B cell (primary cell): ENCODE measurements around the gene MROH8. TPM values are rescaled to one million over a fixed set of nuclear protein-coding genes. Genes with fewer than 3 reads are reported as not detected.

Experiments used
- ATAC-seq: fragments of 200-7000 bp; cut with Tn5 transposase; one replicate; pipeline ENCODE4 v1.10.0; 2021; ENCODE audit warnings: low read depth, mild to moderate bottlenecking, moderate number of reproducible peaks, moderate library complexity
- CTCF ChIA-PET: fragments of 350-600 bp; sonication (Branson Sonifier 250); formaldehyde crosslinking; loops from one replicate; lab custom pipeline; 2021; ENCODE audit warnings: antibody characterized with exemption, inconsistent platforms; lab: Charles Lee
- POLR2A ChIA-PET: fragments of 350-600 bp; sonication (Branson Sonifier 250); formaldehyde crosslinking; loops from one replicate; lab custom pipeline; 2021; ENCODE audit warnings: antibody characterized with exemption; lab: Charles Lee
- DNase-seq: peaks from one replicate; pipeline ENCODE4 v3.0.0; 2013
- H2AFZ ChIP-seq: 2 replicates; pipeline ENCODE4 v1.6.1; 2012; ENCODE audit warnings: mild to moderate bottlenecking, low read depth, low read length; ENCODE audit not compliant: insufficient read depth, poor library complexity, severe bottlenecking
- H3K27ac ChIP-seq, 2 donors: 1 replicate in 1 of 2; 2 replicates in 1 of 2; pipeline ENCODE4 v1.5.1; 2012 to 2013; ENCODE audit warnings: low read length in 2 of 2, mild to moderate bottlenecking in 2 of 2, moderate library complexity in 1 of 2
- H3K27me3 ChIP-seq, 4 experiments: fragments of 200-600 bp in 1 of 4; sonication (generic) in 1 of 4; replicated peaks in 1 of 4; 1 replicate in 2 of 4; 2 replicates in 2 of 4; pipeline versions ENCODE4 v1.6.1 to v1.7.0; 2013 to 2016; ENCODE audit warnings: low read length in 3 of 4, mild to moderate bottlenecking in 2 of 4, mixed read lengths in 1 of 4, moderate library complexity in 1 of 4; ENCODE audit not compliant: insufficient read depth in 4 of 4, control insufficient read depth in 3 of 4; ENCODE audit errors: control extremely low read depth in 1 of 4
- H3K36me3 ChIP-seq, 2 experiments: replicated peaks in 1 of 2; 1 replicate in 1 of 2; 2 replicates in 1 of 2; pipeline versions ENCODE4 v1.6.1 to v1.7.1; 2013; ENCODE audit warnings: low read length in 1 of 2; ENCODE audit not compliant: insufficient read depth in 2 of 2, control insufficient read depth in 1 of 2; ENCODE audit errors: control extremely low read depth in 1 of 2, extremely low read depth in 1 of 2
- H3K4me1 ChIP-seq, 2 donors: fragments of 200-600 bp in 1 of 2; sonication (generic) in 1 of 2; 1 replicate in 1 of 2; 2 replicates in 1 of 2; pipeline versions ENCODE4 v1.5.1 to v1.6.1; 2013 to 2017; ENCODE audit warnings: low read length in 2 of 2; ENCODE audit not compliant: control insufficient read depth in 2 of 2, insufficient read depth in 2 of 2
- H3K4me2 ChIP-seq: replicated peaks from 2 replicates; pipeline ENCODE3; 2012; ENCODE audit warnings: mild to moderate bottlenecking, low read depth, low read length; ENCODE audit not compliant: poor library complexity, severe bottlenecking
- H3K4me3 ChIP-seq, 5 experiments: fragments of 200-600 bp in 1 of 5; sonication (generic) in 1 of 5; 1 replicate in 3 of 5; 2 replicates in 2 of 5; pipeline versions ENCODE4 v1.5.1 to v1.7.0; 2011 to 2016; ENCODE audit warnings: low read length in 4 of 5, mild to moderate bottlenecking in 4 of 5, low read depth in 2 of 5, control low read depth in 1 of 5, moderate library complexity in 1 of 5; ENCODE audit not compliant: insufficient read depth in 1 of 5; ENCODE audit errors: control extremely low read depth in 1 of 5, extremely low read depth in 1 of 5
- H3K79me2 ChIP-seq: fragments of 200-600 bp; sonication (generic); one replicate; pipeline ENCODE4 v1.6.0; 2016; ENCODE audit warnings: low read length; ENCODE audit not compliant: control insufficient read depth, insufficient read depth
- H3K9ac ChIP-seq: fragments of 200-600 bp; sonication (generic); 2 replicates; pipeline ENCODE4 v1.6.1; 2017; ENCODE audit warnings: mild to moderate bottlenecking, low read length, moderate library complexity
- H3K9me3 ChIP-seq, 3 donors: one replicate each; pipeline versions ENCODE4 v1.6.1 to v1.7.1; 2013; ENCODE audit warnings: low read length in 2 of 3; ENCODE audit not compliant: control insufficient read depth in 2 of 3, insufficient read depth in 1 of 3; ENCODE audit errors: control extremely low read depth in 1 of 3
- H4K20me1 ChIP-seq: 2 replicates; pipeline ENCODE4 v1.6.0; 2012; ENCODE audit warnings: mild to moderate bottlenecking, low read length; ENCODE audit not compliant: insufficient read depth, control insufficient read depth, poor library complexity, severe bottlenecking
- H3K27ac Mint-ChIP-seq: one replicate; pipeline ENCODE4 v1.8.0; 2021; ENCODE audit warnings: mixed read lengths
- H3K27me3 Mint-ChIP-seq: one replicate; pipeline ENCODE4 v1.8.0; 2021; ENCODE audit warnings: mixed read lengths
- H3K4me1 Mint-ChIP-seq: one replicate; pipeline ENCODE4 v1.8.0; 2021; ENCODE audit warnings: mixed read lengths
- H3K4me3 Mint-ChIP-seq: one replicate; pipeline ENCODE4 v1.8.0; 2021; ENCODE audit warnings: mixed read lengths
- H3K9me3 Mint-ChIP-seq: one replicate; pipeline ENCODE4 v1.8.0; 2022; ENCODE audit warnings: mixed read lengths; ENCODE audit not compliant: insufficient read depth
- CTCF ChIP-seq: fragments of 200-600 bp; IDR thresholded peaks from one replicate; pipeline ENCODE4 v1.8.0; 2022; ENCODE audit warnings: antibody characterized with exemption, mild to moderate bottlenecking
- EZH2 ChIP-seq: IDR thresholded peaks from 2 replicates; pipeline ENCODE4 v1.6.1; 2012; ENCODE audit warnings: borderline replicate concordance, low read depth, mild to moderate bottlenecking, moderate library complexity, low read length; ENCODE audit not compliant: insufficient read depth, poor library complexity, severe bottlenecking
- WGBS: methylation state at CpG from one replicate; pipeline ENCODE4 v1.1.5; 2013; ENCODE audit warnings: missing lambda C conversion rate; ENCODE audit not compliant: insufficient coverage; 5-methylcytosine and 5-hydroxymethylcytosine counted together
- intact Hi-C: fragments of 100-400 bp; cut with micrococcal nuclease; formaldehyde crosslinking; loops from one replicate; pipeline ENCODE4 v1.10.0; 2022
- polyA plus RNA-seq: library from polyadenylated mRNA; depleted of rRNA; stranded (reverse); fragments of >200 nt; gene quantifications from 2 replicates; pipeline ENCODE4 v1.2.3, GENCODE V29; 2012
- total RNA-seq, 2 donors: library from RNA; stranded (reverse); fragments of 120-200 nt in 1 of 2; gene quantifications; 1 replicate in 1 of 2; 2 replicates in 1 of 2; pipeline versions ENCODE4 v1.2.3 to v1.2.4, GENCODE V29; 2013 to 2022

The MROH8 gene
- total and polyA plus RNA-seq, 2 donors (not counting 1 experiment from before 2014, with no cell fraction given): 3.8 to 4.6 TPM

GRCh38 chr20:37081717-37082289 lies 97.5 kb downstream of the MROH8 start:
- no peak overlapping the region for H3K4me3 ChIP-seq
- WGBS: 95% methylated on average over 3 of the region's 5 CpGs
- Mint-ChIP-seq H3K27ac (no peak overlapping the region), H3K9me3 (no peaks in the 10 kb centered on the region), H3K4me3 (no peak overlapping the region), H3K4me1 (peaks cover 5% of the 10 kb centered on the region), H3K27me3 (no peaks in the 10 kb centered on the region)
- ChIA-PET CTCF (interaction anchor here (1.1 to 3.0 kb wide), 6 partner anchors 10 to 139 kb away, joined by 3 to 23 read pairs (median 6); no protein-coding TSS in a partner anchor), POLR2A (no interaction called here)
- H3K79me2 ChIP-seq: peaks cover 58% of the 10 kb centered on the region
- peaks cover 4 to 9% of the 10 kb centered on the region in 2 experiments for H3K36me3 ChIP-seq
- peaks cover 11% of the 10 kb centered on the region for H4K20me1 ChIP-seq
- H3K27me3 ChIP-seq: no peaks in the 10 kb centered on the region
- no peak overlapping the region for H2AFZ ChIP-seq
- DNase-seq (peak; percentile 20), ATAC-seq (no peak)
- H3K4me1 ChIP-seq: no peaks in the 10 kb centered on the region
- intact Hi-C loops: loop anchor here (2.0 kb wide), 1 partner anchor 73 kb away; no protein-coding TSS in a partner anchor
- no peak overlapping the region for H3K4me2 ChIP-seq
- H3K9me3 ChIP-seq: no peaks in the 10 kb centered on the region
- no peak overlapping the region for H3K27ac ChIP-seq
- TF ChIP-seq CTCF (peak; percentile 26), EZH2 (no peak)
- H3K9ac ChIP-seq: no peak overlapping the region

GRCh38 chr20:37077009-37077408 lies 102.3 kb downstream of the MROH8 start:
- Histone ChIP-seq H3K4me3 (no peak overlapping the region), H3K9me3 (peaks cover 0 to 4% (median 3%) of the 10 kb centered on the region in 3 donors), H3K4me2 (no peak overlapping the region), H2AFZ (no peak overlapping the region), H3K79me2 (peaks cover 55% of the 10 kb centered on the region), H3K36me3 (peaks cover 2 to 4% of the 10 kb centered on the region in 2 experiments), H3K4me1 (peaks cover 0 to 12% of the 10 kb centered on the region in 2 donors), H3K27me3 (no peaks in the 10 kb centered on the region), H4K20me1 (peaks cover 9% of the 10 kb centered on the region), H3K27ac (no peak overlapping the region), H3K9ac (no peak overlapping the region)
- Mint-ChIP-seq H3K4me1 (peaks cover 17% of the 10 kb centered on the region), H3K9me3 (no peaks in the 10 kb centered on the region), H3K4me3 (no peak overlapping the region), H3K27me3 (no peaks in the 10 kb centered on the region), H3K27ac (no peak overlapping the region)
- CTCF ChIA-PET: no interaction called here
- POLR2A ChIA-PET: no interaction called here
- DNase-seq (no peak), ATAC-seq (no peak)
- intact Hi-C loops: no loop called here
- TF ChIP-seq EZH2: no peak
- no peak for TF ChIP-seq CTCF
- WGBS: 100% methylated on average over 4 of the region's 8 CpGs
